RPMI8226 (cell line): ENCODE results near the gene PPP1R3A.
"Not testable (repeated sequence)": the region's sequence is repeated elsewhere in the genome, so short reads cannot be mapped to it uniquely, and the experiment has no call there.

Source experiments
- DNase-seq: peaks from one replicate; pipeline ENCODE4 v3.0.0-alpha.2; 2015

Gene PPP1R3A, protein sequence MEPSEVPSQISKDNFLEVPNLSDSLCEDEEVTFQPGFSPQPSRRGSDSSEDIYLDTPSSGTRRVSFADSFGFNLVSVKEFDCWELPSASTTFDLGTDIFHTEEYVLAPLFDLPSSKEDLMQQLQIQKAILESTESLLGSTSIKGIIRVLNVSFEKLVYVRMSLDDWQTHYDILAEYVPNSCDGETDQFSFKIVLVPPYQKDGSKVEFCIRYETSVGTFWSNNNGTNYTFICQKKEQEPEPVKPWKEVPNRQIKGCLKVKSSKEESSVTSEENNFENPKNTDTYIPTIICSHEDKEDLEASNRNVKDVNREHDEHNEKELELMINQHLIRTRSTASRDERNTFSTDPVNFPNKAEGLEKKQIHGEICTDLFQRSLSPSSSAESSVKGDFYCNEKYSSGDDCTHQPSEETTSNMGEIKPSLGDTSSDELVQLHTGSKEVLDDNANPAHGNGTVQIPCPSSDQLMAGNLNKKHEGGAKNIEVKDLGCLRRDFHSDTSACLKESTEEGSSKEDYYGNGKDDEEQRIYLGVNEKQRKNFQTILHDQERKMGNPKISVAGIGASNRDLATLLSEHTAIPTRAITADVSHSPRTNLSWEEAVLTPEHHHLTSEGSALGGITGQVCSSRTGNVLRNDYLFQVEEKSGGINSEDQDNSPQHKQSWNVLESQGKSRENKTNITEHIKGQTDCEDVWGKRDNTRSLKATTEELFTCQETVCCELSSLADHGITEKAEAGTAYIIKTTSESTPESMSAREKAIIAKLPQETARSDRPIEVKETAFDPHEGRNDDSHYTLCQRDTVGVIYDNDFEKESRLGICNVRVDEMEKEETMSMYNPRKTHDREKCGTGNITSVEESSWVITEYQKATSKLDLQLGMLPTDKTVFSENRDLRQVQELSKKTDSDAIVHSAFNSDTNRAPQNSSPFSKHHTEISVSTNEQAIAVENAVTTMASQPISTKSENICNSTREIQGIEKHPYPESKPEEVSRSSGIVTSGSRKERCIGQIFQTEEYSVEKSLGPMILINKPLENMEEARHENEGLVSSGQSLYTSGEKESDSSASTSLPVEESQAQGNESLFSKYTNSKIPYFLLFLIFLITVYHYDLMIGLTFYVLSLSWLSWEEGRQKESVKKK

DNA sequence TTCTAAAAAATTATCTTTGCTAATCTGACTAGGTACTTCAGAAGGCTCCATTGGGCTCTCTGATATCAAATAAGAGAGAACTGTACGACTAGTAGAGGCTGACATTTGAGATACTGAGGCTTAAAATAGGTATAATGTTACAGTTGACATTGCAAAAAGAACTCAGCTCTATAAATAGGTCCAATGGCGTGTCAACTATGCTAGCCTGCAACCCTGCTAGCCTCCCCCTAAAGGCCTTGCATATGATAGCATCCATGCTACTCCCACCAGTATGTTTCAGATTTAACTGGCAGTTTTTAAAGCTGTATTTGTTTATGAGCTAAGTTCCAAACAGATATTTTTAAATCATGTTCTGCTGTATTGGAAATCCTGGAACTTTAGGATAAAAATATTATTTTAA, at the start of gene PPP1R3A:
PPP1R3A (minus strand) TSS at position 64 of the 400 bp plus-strand sequence; CDS start at position 51, 13 bp downstream.
- peak; percentile 23 for DNase-seq

DNA sequence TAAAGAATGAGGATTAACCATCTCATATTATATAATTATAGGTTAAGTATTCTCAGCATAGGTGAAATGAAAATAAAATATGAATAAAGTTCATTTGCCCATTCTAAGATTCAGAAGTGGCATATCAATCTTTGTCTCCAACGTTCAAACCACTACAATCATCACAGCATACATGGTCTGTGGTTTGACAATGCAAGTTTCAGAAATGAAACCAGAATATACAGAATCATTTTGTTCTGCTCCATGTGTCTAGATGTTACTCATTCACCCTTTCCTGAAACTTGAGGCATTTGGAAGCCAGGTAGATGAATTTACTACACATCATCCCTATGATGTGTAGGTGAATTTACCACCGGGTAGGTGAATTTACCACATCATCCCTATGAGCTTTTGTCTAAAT, 44.5 kb upstream of the PPP1R3A start:
- no peak for DNase-seq

DNA sequence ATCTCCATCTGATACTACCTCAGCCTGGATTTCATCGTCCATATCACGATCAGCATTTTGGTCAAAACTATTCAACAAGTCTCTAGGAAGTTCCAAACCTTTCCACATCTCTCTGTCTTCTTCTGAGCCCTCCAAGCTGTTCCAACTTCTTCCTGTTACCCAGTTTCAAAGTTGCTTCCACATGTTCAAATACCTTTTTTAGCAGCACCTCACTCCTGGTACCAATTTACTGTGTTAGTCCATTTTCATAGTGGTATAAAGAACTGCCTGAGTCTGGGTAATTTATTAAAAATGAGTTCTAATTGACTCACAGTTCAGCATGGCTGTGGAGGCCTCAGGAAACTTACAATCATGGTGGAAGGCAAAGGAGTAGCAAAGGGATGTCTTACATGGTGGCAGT, 41.1 kb upstream of the PPP1R3A start:
- no peak for DNase-seq

DNA sequence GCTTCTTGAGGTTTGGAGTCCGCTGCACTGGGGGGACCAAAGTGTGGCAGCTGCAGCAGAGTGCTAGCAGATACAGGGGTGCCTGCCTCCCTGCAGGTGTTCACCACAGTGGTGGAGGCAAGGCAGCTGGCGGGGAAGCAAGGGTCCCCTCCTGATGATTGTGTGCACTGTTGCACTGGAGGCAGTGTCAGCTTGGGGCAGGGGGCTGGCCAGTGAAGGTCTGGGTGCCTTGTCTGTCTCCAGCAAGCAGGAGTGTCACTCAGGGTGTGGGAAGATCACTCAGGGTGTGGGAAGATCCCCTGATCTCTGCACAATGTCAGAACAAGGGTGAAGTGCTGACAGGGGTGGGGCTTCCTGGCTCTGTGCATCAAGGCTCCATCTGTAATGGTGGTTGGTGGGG, 36.3 kb upstream of the PPP1R3A start:
- DNase-seq, result no peak

DNA sequence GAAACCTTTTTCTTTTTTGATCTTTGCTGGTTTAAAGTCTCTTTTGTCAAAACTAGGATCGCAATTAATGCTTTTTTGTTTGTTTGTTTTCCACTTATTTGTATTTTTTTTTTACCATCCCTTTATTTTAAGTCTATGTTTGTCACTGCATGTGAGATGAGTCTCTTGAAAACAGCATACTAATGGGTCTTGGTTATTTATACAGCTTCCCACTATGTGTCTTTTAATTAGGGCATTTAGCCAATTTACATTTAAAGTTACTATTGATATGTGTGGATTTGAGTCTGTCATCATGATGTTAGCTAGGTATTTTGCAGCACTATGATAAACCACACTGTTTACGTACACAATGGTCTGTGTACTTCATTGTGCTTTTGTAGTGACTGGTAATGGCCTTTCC, 34.7 kb upstream of the PPP1R3A start:
- DNase-seq, result no peak

DNA sequence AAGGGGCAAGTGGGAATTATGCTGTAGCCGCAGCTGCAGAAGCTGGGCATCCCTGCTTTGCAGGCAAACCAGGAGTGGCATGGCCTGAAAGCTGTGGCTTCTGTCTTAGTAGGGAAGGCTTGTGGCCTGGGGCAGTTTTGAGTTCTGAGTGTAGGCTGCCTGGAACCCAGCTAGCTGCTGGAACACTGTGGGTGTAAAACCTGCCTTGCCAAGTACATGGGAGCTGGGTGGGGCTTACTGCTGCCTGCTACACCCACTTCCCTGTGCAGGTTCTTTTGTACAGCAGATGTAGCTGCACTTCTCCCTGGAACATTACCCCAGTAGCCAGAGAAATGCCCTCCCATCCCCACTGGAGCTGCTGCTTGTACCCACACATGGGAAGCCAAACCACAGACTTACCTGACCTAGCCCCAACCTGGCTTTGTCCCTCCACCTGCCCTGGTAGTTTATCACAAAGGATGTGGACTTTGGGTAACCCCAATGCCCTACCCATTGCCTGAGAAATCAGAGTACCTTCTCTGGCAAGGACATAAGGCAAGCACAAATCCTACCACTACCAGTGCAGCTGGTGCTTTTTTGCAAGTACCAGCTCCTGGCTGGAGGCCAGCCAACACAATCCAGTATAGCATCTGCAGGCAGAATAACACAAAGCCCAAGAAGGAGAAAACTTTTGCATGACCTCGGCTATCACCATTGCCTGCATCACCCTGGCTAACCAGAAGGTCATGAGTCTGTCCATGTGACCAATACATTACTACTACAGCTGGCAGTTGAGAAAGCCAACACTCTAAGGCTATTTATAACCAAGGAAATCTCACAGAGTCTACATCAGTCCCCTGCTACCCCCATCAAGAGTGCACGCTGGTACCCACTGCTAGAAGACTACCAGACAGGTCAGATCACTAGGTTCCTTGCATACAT, 26.5 kb upstream of the PPP1R3A start:
- peak; percentile 37 for DNase-seq

DNA sequence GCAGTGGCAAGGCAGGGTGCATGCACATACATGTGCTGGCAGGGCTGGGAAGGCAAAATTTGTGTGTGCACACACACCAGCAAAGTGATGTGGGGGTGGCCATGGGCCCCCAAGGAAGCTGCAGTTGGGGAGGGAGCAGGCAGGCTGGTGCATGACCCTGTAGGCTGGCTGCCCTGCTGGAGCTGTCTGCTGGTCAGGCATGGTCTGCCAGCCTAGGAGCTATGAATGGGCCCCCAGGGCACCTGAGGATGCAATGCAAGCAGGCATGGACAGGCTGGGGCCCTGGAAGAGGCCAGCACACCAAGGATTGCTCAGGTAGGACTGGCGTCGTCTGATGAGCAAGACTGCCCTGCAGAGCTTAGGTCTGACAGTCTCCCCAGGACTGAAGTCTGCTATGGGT, 18.2 kb upstream of the PPP1R3A start:
- DNase-seq, result no peak

DNA sequence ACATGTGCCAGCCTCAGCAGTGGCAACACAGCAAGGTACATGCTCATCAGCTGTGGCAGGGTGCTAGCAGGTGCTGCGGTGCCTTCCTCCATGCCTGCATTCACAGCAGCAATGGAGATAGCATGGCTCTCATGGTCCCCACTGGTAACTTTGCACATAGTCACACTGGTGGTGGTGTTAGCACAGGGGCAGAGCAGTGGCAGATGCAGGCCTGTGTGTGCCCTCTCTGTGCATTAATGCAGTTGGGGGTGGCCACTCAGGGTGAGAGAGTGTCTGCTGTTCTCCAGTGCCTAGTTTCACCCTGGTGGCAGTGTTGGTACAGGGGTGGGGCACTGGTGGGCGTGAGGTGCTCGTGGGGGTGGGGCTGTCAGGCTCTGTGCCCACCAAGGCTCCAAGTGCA, 17.7 kb upstream of the PPP1R3A start:
- DNase-seq, result no peak

DNA sequence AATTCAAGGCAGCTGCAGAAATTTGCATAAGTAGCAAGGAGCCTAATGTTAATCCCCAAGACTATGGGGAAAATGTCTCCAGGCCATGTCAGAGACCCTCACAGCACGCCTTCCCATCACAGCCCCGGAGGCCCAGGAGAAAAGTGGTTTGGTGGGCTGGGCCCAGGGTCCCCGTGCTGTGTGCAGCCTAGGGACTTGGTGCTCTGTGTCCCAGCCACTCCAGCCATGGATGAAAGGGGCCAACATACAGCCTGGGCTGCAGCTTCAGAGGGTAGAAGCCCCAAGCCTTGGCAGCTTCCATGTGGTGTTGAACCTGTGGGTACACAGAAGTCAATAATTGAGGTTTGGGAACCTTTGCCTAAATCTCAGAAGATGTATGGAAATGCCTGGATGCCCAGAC, 10.6 kb upstream of the PPP1R3A start:
- DNase-seq, result not testable (repeated sequence)

DNA sequence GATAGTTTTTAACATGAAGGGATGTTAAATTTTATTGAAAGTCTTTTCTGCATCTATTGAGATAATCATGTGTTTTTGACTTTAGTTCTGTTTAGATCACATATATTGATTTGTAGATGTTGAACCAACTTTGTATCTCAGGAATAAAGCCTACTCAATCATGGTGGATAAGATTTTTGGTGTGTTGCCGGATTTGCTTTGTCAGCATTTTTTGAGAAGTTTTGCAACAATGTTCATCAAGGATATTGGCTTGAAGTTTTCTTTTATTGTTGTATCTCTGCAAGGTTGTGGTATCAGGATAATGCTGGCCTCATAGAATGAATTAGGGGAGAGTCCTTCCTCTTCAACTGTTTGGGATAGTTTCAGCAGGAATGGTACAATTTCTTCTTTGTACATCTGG, 9.3 kb upstream of the PPP1R3A start:
- no peak for DNase-seq

DNA sequence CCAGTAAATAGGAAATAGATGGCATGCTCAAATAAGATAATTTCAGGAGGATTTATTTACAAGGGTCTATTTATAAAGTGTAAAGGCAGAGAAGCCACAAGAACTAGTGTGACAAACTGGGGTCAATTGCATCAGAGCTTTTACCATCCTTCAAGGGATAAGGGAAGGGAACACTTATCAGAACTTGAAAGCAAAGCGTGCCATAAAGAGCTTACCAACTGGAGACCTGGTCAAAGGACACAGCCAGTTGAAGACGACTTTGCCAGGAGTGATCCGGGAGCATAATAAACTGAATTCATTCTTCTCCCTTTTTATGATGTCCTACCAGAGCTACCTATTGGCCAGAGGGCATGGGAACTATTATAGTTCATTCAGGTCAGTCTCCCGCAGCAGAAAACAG, 3.2 kb upstream of the PPP1R3A start:
- no peak for DNase-seq

DNA sequence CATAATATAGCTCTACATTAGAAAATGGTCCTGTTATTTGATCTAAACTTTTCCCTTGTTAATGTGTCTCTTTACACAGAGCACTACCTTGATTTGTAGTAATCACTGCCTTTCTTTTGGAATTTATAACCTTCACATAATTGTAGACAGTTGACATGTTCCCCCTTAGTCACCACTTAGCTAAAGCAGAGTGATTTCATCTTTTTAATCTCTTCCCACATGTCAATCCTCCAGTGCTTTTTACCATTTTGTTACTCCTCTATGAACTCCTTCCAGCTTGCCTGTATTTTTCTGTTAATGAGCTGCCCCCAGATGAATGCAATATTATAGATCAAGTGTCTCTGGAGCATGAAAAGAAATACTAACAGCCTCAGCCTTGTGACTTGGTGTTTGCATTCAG, 2.6 kb upstream of the PPP1R3A start:
- DNase-seq, result no peak

DNA sequence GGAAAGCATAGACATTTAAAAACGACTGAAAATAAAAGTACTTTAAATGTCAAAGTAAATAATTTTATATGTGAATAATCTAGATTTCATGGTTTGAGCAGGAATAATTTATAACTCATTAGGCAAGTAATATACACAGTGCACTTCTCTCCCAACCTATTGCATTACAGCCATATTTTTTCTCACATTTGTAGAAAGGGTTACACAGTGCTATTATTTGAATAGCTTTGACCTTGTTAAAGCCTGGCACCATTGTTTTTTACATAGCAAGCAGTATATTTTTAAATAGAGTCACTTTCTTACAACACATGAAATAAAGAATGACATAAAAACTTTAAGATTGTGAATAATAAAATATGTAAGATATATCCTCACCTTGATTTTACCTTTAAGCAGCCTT, 969 bp downstream of the PPP1R3A start:
- DNase-seq, result no peak

DNA sequence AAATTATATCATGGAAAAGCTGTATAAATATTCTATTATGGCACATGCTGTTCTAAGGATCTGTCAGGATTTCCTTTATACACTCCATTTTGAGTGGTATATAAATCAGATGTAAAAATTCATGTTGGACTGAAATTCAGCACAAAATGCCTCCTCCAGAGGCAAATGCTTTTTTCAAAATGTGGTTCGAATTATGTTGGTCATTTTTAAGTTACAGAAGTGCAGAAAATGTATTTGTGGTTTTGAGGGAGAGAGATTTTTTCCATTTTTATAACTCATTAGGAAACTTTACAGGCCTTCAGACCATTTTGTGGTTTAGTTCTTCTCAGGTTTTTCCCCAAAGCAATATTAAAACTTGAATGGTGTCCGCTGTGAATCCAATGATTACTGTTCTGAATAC, 2.9 kb downstream of the PPP1R3A start:
- DNase-seq, result no peak

DNA sequence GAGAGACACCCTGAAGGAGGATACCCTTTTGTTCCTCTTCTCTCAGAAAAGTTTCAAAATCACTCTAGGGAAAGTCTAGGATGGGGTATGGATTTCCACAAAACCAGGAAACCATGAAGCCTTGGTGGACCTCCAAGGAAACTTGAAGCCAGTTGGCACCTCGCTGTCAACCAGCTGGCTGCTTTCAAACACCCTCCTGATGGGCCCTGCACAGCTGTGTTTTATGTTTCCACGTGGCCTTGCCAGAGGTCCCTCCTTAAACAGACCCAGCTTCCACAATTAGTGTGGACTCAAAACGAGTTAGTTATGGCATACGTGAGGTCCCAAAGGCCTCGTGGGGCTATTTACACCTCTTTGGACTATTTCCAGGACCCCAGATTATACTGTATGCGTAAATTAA, 5.9 kb downstream of the PPP1R3A start:
- DNase-seq, result no peak

DNA sequence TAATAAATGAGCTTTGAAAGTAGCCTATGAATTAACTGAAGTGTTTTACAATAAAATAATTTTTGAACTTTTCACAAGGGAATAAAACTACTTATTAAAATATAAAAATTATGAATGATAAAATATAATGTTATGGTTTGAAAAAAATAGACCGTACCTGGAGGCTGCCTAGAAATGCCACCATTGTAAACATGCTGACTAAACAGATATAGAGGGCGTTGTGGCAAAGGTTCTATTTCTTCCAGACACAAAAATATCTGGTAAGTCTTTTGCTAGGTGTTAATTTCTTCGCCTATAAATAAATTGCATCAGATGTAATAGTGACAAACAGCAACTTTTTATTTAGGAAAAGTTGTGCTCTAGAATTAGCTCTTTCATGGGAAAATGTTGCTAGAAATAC, 11.2 kb downstream of the PPP1R3A start:
- peak; percentile 12 for DNase-seq

DNA sequence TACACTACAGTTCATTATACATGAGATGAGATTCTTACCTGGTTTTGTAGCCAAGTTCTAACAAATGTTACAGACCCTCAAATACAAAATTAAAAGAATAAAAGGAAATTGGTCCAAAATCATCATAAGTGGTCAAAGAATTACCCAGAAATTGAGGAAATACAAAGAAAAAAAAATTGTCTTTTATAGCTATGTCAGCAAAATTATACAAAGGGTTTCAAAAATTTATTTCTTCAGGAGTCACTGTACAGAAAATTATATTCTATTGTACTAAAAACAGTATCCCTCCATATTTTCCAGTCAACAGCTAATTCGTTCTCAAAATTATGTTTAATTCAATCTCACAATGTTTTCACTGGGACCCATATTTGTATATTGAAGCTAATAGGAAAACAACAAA, 14.3 kb downstream of the PPP1R3A start:
- no peak for DNase-seq

DNA sequence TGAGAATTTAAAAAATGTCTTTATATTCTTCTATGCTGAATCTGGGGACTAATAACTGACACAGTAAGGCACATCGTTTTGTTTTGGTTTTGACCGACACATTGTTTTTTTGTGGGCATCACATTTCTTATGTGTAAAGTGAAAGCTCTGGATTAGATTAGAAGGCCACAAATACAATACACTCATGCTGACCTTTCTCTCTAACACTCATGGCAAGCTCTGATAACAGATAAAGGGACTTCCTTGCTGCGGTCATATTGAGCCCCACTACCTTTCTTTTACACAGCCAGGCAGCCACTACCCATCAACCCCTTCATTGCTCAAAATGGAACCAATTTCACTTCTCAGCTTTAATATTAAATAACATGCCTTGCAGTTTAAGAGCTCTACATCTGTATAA, 26.0 kb downstream of the PPP1R3A start:
- no peak for DNase-seq

DNA sequence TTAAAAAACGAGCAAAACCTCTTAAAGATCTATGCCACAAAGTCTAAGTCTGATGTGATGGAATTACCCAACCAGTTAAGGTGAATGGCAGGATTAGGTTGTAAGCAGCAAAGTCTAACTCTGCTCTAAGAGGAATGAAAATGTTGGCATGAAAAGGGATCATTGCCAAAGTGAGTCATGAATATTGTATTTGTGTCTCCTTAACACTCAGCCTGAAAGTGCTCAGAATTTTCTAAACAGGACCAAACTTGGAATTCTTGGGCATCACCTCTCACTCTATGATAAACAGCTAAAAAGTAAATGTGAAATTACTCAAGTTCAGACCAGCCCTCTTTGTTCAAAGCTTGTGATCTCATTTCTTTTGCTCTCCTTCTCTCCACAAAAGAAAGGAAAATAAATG, 27.0 kb downstream of the PPP1R3A start:
- DNase-seq, result no peak

DNA sequence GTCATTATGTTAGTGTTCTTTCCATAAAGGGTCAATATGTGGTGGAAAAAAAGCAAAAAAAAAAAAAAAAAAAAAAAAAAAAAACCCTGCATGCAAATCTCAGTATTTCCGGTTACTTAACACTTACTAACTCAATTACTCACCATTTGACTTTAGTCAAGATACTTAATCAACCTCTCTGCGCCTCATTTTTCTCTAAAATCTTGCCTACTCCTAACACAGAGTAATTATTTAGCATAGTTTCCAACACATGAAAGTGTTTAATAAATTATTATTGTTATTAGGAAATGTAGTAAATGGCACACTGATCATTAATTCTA, 27.8 kb downstream of the PPP1R3A start:
- no peak for DNase-seq

DNA sequence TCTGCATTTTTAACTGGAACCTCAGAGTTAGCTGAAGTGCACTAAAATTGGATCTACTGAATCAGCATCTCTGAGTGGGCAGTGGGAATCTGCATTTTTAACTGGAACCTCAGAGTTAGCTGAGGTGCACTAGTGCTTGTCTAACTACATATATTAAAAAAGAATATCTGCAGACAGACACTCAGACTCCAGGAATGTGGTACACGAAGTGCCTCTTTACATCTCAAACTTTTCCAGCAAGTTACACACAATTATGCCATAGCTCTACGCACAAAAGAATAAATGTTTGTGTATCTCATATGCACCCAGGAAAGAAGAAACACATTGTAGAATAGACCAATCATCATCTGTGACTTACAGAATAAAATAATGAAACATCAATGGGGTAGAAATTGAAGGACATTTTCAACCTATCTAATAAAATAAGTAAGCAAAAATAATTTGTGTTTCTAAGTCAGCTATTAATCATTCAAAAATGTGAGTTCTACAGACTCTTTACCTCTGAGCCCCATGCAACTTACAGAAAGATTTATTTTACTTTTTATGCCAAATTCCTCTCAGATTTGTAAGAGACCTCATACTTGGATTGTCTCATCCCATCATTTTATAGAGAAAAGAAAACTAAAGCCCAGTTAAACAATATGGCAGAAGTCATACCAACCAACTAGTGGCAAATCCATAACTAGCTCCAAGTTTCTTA, 28.3 kb downstream of the PPP1R3A start:
- no peak for DNase-seq

DNA sequence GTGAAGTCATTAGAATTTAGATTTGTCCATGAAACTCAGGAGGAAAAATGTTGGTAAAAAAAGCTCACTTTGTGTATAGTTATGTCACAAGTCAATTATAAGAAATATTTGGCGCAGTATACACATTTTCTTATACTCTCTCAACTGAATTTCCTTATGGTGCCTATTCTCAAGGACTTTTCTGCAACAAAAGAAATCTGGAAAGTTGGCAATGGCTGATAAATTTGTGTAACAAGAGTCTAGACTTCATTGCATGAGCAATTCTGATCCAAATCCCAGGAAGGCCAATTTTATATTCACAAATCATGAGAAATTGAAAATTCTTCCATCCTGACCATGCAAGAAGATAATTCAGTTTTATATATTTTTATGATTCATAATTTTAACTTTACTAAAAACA, 35.7 kb downstream of the PPP1R3A start:
- no peak for DNase-seq
